Measurements from ENCODE around the gene NDUFA8.

GRCh38 chr9:122097679-122098315 is 61.8 kb downstream of the NDUFA8 start:
- no peak for TF ChIP-seq CTCF (IDR thresholded peaks at IDR 0.05)
- TF ChIP-seq EP300 (IDR thresholded peaks at IDR 0.05), result no peak
- no peak for TF ChIP-seq POLR2A (IDR thresholded peaks at IDR 0.05)
